SK-N-MC (cell line): Measurements from ENCODE around the gene PRICKLE4.

ENCODE experiments used
- EZH2 ChIP-seq: fragments of 200-600 bp; sonication (generic); IDR thresholded peaks from one replicate; pipeline ENCODE4 v1.6.1; 2017; ENCODE audit warnings: antibody characterized with exemption
- FOXP2 ChIP-seq: optimal IDR thresholded peaks from 2 replicates; pipeline ENCODE3; 2011; ENCODE audit warnings: mild to moderate bottlenecking, moderate library complexity; ENCODE audit not compliant: insufficient read depth; ENCODE audit errors: extremely low read length, control extremely low read depth

GRCh38 chr6:41821266-41821665, 40.7 kb downstream of the PRICKLE4 start:
- TF ChIP-seq EZH2: no peak
- TF ChIP-seq FOXP2: no peak
